ENCODE results near the gene RCAN2. TPM values are rescaled to one million over a fixed set of nuclear protein-coding genes. Genes with fewer than 3 reads are reported as not detected.

Gene RCAN2
- total RNA-seq, 1 experiment from 2014 or later = 3.7 TPM

DNA sequence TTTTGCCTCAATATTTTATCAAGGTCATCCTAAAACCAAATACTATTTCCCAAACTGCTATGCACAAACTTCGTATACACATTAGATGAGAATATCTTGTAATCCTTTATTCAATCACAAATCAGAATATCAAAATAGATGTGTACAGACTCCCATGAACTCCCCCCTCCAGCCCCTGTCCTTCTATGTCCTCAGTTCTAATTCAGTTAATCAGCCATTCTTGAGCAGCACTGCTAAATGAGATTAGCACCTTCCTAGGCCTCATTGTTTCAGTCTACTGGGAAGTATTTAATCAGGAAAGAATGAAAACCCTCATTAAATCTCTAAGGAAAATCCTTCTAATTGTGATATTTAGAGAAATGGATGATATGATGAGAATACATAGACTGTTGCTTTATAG is 36.6 kb downstream of the RCAN2 start:
- intact Hi-C loops (cut with micrococcal nuclease; ENCODE audit: unreplicated experiment) = no loop called here
- TF ChIP-seq, protein P1, sequence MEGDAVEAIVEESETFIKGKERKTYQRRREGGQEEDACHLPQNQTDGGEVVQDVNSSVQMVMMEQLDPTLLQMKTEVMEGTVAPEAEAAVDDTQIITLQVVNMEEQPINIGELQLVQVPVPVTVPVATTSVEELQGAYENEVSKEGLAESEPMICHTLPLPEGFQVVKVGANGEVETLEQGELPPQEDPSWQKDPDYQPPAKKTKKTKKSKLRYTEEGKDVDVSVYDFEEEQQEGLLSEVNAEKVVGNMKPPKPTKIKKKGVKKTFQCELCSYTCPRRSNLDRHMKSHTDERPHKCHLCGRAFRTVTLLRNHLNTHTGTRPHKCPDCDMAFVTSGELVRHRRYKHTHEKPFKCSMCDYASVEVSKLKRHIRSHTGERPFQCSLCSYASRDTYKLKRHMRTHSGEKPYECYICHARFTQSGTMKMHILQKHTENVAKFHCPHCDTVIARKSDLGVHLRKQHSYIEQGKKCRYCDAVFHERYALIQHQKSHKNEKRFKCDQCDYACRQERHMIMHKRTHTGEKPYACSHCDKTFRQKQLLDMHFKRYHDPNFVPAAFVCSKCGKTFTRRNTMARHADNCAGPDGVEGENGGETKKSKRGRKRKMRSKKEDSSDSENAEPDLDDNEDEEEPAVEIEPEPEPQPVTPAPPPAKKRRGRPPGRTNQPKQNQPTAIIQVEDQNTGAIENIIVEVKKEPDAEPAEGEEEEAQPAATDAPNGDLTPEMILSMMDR (IDR thresholded peaks at IDR 0.05; ENCODE audit: unreplicated experiment) = no peak
- no peak for DNase-seq
- no peak overlapping the region for H3K4me3 Mint-ChIP-seq (ENCODE audit: low read depth, unreplicated experiment)
- peaks cover 12% of the 10 kb centered on the region for H3K27me3 Mint-ChIP-seq (ENCODE audit: unreplicated experiment)
- no TSS peak for BruUV-seq (replicated peaks)
- H3K4me1 Mint-ChIP-seq (ENCODE audit: low read depth, unreplicated experiment) = no peaks in the 10 kb centered on the region
- no peak overlapping the region for H3K27ac Mint-ChIP-seq (ENCODE audit: unreplicated experiment)
- CTCF ChIA-PET = no interaction called here
- no peaks in the 10 kb centered on the region for H3K36me3 Mint-ChIP-seq (ENCODE audit: insufficient read depth, unreplicated experiment)
- H3K9me3 Mint-ChIP-seq (ENCODE audit: low read depth, unreplicated experiment) = no peaks in the 10 kb centered on the region

DNA sequence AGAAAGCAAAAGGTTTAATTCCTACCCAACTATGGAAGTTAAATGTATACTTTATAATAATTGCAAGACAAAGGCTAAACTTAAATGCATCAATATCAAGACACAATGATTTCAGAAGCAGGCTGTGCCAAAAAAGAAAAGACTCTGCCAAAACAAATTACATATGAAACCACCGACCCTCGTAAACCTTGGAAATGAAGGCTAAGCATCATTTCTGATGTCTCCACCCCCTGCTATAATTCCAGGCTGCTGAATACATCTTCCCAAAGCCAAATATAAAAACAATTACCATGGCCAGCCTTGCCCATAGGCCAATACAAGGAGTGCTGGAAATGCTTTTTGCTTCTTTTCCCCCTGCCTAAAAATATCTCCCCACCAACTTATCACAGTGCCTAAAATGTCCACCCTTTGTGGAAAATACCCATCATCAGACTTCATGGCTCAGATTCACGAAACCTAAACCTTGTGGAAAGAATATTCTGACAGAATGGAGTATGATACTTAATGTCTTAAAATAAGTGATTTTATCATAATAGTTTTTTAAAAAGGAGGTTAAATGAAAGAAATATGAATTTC is 37.4 kb downstream of the RCAN2 start:
- TF ChIP-seq, protein P1 (IDR thresholded peaks at IDR 0.05; ENCODE audit: unreplicated experiment) = no peak
- no peak overlapping the region for H3K27ac Mint-ChIP-seq (ENCODE audit: unreplicated experiment)
- peaks cover 12% of the 10 kb centered on the region for H3K27me3 Mint-ChIP-seq (ENCODE audit: unreplicated experiment)
- H3K4me3 Mint-ChIP-seq (ENCODE audit: low read depth, unreplicated experiment) = no peak overlapping the region
- no peak for DNase-seq
- CTCF ChIA-PET = no interaction called here
- no TSS peak for BruUV-seq (replicated peaks)
- no peaks in the 10 kb centered on the region for H3K4me1 Mint-ChIP-seq (ENCODE audit: low read depth, unreplicated experiment)
- intact Hi-C loops (cut with micrococcal nuclease; ENCODE audit: unreplicated experiment) = no loop called here
- H3K36me3 Mint-ChIP-seq (ENCODE audit: insufficient read depth, unreplicated experiment) = no peaks in the 10 kb centered on the region
- no peaks in the 10 kb centered on the region for H3K9me3 Mint-ChIP-seq (ENCODE audit: low read depth, unreplicated experiment)

DNA sequence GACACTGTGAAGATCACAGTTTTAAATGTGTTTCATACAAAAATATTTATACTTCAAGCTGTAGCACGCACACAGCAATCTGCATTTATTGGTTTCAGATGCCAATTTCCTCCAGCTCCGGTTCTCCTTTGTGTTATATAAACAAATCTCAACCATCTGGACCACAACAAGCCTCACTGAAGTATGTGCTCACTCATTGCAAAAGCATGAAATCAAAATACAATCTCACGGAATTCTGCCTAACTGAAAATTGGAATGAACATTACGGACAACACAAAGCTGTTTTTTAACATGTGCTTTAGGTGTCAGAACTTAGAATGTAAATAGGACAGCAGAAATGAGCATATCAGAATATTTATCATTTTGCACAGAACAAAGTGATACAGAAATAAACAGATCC is 38.0 kb downstream of the RCAN2 start:
- DNase-seq = no peak
- Mint-ChIP-seq H3K27ac (ENCODE audit: unreplicated experiment) (no peak overlapping the region), H3K4me1 (ENCODE audit: low read depth, unreplicated experiment) (no peaks in the 10 kb centered on the region), H3K36me3 (ENCODE audit: insufficient read depth, unreplicated experiment) (no peaks in the 10 kb centered on the region), H3K4me3 (ENCODE audit: low read depth, unreplicated experiment) (no peak overlapping the region), H3K9me3 (ENCODE audit: low read depth, unreplicated experiment) (peaks cover 3% of the 10 kb centered on the region), H3K27me3 (ENCODE audit: unreplicated experiment) (peaks cover 11% of the 10 kb centered on the region)
- intact Hi-C loops (cut with micrococcal nuclease; ENCODE audit: unreplicated experiment) = no loop called here
- CTCF ChIA-PET = no interaction called here
- TF ChIP-seq, protein P1 (IDR thresholded peaks at IDR 0.05; ENCODE audit: unreplicated experiment) = no peak
- BruUV-seq (replicated peaks) = no TSS peak

DNA sequence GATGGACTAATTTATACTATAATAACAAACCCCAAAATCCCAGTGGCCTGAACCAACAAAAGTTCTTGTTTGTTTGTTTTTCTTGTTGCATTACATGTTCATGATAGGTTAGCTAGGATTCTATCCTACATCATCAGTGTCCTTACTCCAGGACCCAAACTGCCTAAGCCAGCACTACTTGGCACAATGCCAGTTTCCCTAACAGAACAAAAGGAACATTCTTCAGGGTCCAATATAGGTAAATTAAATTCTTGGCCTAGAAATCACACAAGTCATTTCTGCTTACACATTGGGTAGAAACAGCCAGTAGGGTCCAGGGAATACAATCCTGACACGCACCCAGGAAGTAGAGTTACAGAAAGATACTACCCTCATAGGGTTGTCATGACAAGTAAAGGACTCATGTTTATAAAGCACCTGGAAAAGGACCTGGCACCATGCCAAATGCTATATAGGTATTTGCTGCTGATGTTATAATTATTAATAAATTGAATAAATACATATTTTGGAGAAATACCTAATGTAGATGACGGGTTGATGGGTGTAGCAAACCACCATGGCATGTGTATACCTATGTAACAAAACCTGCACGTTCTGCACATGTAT is 38.8 kb downstream of the RCAN2 start:
- intact Hi-C loops (cut with micrococcal nuclease; ENCODE audit: unreplicated experiment) = no loop called here
- Mint-ChIP-seq H3K4me3 (ENCODE audit: low read depth, unreplicated experiment) (no peak overlapping the region), H3K36me3 (ENCODE audit: insufficient read depth, unreplicated experiment) (no peaks in the 10 kb centered on the region), H3K27ac (ENCODE audit: unreplicated experiment) (no peak overlapping the region), H3K27me3 (ENCODE audit: unreplicated experiment) (peaks cover 3% of the 10 kb centered on the region), H3K4me1 (ENCODE audit: low read depth, unreplicated experiment) (no peaks in the 10 kb centered on the region), H3K9me3 (ENCODE audit: low read depth, unreplicated experiment) (peaks cover 3% of the 10 kb centered on the region)
- no TSS peak for BruUV-seq (replicated peaks)
- CTCF ChIA-PET = no interaction called here
- TF ChIP-seq, protein P1 (IDR thresholded peaks at IDR 0.05; ENCODE audit: unreplicated experiment) = no peak
- no peak for DNase-seq

Measured in Calu3 (cell line).